HFFc6 (cell line): ENCODE data around the gene ZNF790. TPM values are rescaled to one million over a fixed set of nuclear protein-coding genes. Genes with fewer than 3 reads are reported as not detected.
A peak's percentile ranks its signal among the peaks of the same experiment; 100 is the strongest.

Source experiments
- DNase-seq: peaks from one replicate; pipeline ENCODE4 v3.0.0-alpha.2; 2018
- H3K27ac Mint-ChIP-seq: 2 replicates; pipeline ENCODE4 v1.8.0; 2020; ENCODE audit warnings: mild to moderate bottlenecking, mixed read lengths
- H3K27me3 Mint-ChIP-seq: 2 replicates; pipeline ENCODE4 v1.8.0; 2021; ENCODE audit warnings: mild to moderate bottlenecking, moderate library complexity, mixed read lengths; ENCODE audit not compliant: insufficient read depth
- H3K36me3 Mint-ChIP-seq: 2 replicates; pipeline ENCODE4 v1.8.0; 2021; ENCODE audit warnings: low read depth, mixed read lengths
- H3K4me1 Mint-ChIP-seq: 2 replicates; pipeline ENCODE4 v1.8.0; 2020; ENCODE audit warnings: low read depth, mixed read lengths
- H3K4me3 Mint-ChIP-seq: 2 replicates; pipeline ENCODE4 v1.8.0; 2020; ENCODE audit warnings: mild to moderate bottlenecking, moderate library complexity, mixed read lengths
- H3K9me3 Mint-ChIP-seq: 2 replicates; pipeline ENCODE4 v1.8.0; 2020; ENCODE audit warnings: mild to moderate bottlenecking, mixed read lengths
- total RNA-seq, 6 experiments: library from RNA; stranded (reverse); fragmentation: NEBNext Ultra II Directional; extraction: Animal tissue kit (Norgen Biotek cat#: 25700); gene quantifications; 2 replicates in 1 of 6; 3 replicates in 5 of 6; pipeline ENCODE4 v1.2.3, GENCODE V29; 2021
- TF ChIP-seq, protein P1 (sequence below): fragments of 200-600 bp; sonication (generic); IDR thresholded peaks from 2 replicates; pipeline ENCODE4 v1.5.0; 2021; ENCODE audit warnings: antibody characterized with exemption, mild to moderate bottlenecking

Gene ZNF790
- total RNA-seq, 6 experiments from 2014 or later = 2.5 to 3.8 (median 3.0) TPM

DNA sequence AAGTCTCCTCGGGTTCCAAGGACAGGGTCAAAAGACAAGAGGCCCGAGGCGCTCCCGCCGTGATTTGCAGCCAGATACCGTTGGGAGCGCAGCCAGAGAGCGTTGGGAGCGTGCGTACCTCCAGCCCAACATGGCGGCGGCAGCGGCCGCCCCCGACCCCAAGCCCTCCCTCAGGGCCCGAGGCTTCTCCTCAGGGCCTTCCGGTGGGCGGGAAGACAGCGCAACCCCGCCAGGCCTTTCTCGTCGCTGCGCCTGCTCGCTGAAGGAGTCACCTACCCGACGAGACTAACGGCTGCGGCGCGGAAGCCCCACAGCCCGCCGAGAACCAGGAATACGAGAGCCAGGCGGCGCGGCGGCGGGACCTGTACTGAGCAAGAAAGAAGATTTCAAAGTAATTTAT is 62.4 kb downstream of the ZNF790 start:
- TF ChIP-seq, protein P1, sequence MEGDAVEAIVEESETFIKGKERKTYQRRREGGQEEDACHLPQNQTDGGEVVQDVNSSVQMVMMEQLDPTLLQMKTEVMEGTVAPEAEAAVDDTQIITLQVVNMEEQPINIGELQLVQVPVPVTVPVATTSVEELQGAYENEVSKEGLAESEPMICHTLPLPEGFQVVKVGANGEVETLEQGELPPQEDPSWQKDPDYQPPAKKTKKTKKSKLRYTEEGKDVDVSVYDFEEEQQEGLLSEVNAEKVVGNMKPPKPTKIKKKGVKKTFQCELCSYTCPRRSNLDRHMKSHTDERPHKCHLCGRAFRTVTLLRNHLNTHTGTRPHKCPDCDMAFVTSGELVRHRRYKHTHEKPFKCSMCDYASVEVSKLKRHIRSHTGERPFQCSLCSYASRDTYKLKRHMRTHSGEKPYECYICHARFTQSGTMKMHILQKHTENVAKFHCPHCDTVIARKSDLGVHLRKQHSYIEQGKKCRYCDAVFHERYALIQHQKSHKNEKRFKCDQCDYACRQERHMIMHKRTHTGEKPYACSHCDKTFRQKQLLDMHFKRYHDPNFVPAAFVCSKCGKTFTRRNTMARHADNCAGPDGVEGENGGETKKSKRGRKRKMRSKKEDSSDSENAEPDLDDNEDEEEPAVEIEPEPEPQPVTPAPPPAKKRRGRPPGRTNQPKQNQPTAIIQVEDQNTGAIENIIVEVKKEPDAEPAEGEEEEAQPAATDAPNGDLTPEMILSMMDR = no peak
- DNase-seq = no peak
- Mint-ChIP-seq H3K27me3 (peaks cover 2% of the 10 kb centered on the region), H3K4me3 (no peak overlapping the region), H3K9me3 (peaks cover 74% of the 10 kb centered on the region), H3K4me1 (peaks cover 24% of the 10 kb centered on the region), H3K27ac (no peak overlapping the region), H3K36me3 (peaks cover 29% of the 10 kb centered on the region)

DNA sequence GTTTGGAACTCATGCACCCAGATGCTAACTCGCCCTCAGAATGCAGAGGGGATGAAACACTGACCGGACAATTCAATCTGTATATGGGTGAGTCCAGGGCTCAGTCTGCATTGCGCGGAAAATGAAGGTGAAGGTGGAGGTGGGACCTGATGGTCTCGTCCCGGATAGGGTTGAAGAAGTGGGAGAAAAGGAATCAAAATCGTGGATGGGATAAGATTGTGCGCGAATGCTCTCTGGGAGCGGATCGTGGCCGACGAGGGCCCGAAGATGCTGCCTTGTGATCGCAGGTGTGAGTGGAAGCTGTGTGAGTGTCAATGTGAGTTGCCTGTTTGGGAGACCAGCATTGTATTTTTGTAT is 65.0 kb downstream of the ZNF790 start:
- peaks cover 25% of the 10 kb centered on the region for H3K4me1 Mint-ChIP-seq
- H3K4me3 Mint-ChIP-seq = peak overlapping the region; percentile 95
- peaks cover 66% of the 10 kb centered on the region for H3K9me3 Mint-ChIP-seq
- DNase-seq = no peak
- H3K36me3 Mint-ChIP-seq = peaks cover 35% of the 10 kb centered on the region
- peak overlapping the region; percentile 81 for H3K27ac Mint-ChIP-seq
- H3K27me3 Mint-ChIP-seq = peaks cover 2% of the 10 kb centered on the region
- TF ChIP-seq, protein P1 = no peak

DNA sequence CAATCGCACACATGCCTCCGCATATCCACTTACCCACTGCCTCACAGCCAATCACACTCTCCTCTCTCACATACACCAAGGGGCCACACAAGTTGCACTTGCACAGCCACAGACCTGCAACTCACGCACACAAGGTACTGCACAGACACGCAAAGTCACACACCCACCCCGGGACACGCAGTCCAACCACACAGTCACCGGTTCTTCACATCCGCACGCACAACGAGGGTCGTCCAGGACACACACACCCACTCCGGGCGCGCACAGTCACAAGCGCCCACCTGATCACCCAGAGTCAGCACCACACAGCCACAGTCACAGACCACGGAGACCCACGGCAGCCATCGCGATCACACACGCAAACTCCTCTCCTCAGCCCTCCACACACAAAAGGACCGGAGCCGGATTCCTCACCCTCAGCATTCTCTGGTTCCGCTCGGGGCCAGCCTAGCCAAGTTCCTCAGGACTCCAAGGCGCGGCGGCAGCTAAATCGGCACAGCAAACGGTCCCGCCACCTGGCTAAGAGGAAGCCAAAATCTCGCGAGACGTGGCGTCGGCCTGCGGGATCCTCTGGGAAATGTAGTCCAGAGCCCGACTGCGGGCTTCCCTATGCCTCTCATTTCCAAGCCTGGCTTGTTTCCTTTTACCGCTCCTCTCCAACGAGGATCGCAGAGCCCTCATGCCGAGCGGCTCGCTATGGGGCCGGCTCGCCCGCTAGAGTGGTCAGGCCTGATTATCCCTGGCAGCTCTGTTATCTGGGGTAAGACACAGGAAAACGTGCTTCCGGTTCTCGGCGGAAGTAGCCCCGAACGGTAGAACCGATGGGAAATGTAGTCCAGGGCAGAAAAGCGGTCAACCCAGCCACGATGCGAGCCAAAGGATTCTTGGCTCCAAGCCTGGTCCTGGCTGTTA is 65.6 kb downstream of the ZNF790 start, which contains the start of gene ZNF850:
ZNF850 (minus strand) TSS at position 497 of the 912 bp plus-strand sequence. CDS start 10,201 bp downstream, outside the sequence.
- peaks cover 25% of the 10 kb centered on the region for H3K4me1 Mint-ChIP-seq
- TF ChIP-seq, protein P1 = no peak
- H3K36me3 Mint-ChIP-seq = peaks cover 35% of the 10 kb centered on the region
- H3K27ac Mint-ChIP-seq = peak within 1 kb of the TSS; percentile 81
- peak within 1 kb of the TSS; percentile 95 for H3K4me3 Mint-ChIP-seq
- peak; percentile 91 for DNase-seq
- H3K27me3 Mint-ChIP-seq = peaks cover 2% of the 10 kb centered on the region
- peaks cover 60% of the 10 kb centered on the region for H3K9me3 Mint-ChIP-seq

DNA sequence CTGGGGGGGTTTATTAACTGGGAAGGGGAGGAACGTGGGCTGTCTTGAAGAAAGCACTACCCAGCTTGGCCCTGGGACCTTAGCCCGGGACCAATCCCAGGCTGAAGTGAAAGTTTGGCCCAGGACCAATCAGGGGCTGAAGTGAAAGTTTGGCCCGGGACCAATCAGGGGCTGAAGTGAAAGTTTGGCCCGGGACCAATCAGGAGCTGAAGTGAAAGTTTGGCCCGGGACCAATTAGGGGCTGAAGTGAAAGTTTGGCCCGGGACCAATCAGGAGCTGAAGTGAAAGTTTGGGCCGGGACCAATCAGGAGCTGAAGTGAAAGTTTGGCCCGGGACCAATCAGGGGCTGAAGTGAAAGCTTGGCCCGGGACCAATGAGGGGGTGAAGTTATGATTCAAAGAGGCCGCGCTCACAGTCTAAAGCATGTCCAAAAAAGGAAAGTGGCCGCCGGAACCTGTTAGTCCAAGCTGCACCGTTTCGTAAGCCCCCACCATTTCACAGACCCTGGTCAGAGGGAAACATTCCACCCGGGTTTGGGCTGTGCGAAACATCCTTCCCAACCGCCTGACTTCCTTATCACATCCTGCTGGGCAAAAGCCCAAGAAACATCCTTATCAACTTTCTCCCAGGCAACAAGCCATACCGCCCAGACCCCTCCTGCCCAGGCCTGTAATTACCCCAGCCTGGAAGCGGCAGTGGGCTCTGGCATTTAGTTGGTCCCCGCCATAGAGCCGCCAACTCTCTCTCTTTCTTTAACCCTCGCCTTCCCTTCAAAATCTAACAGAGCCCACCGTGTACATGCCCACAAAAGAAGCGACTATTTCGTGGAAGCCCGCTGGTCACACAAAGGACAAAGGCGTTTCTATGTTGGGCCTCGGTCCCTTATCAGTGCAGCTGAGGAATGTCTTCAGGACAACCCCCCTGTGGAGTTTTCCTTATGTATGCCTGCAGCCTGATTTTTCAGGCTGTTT is 66.6 kb downstream of the ZNF790 start:
- Mint-ChIP-seq H3K27me3 (peaks cover 2% of the 10 kb centered on the region), H3K4me1 (peaks cover 25% of the 10 kb centered on the region), H3K27ac (peak overlapping the region; percentile 81), H3K9me3 (peaks cover 56% of the 10 kb centered on the region), H3K36me3 (peaks cover 33% of the 10 kb centered on the region), H3K4me3 (peak overlapping the region; percentile 95)
- DNase-seq = peak; percentile 37
- TF ChIP-seq, protein P1 = no peak

Other genes with a start within 250 kb of the ZNF790 start
- gene ZNF382, start 233.1 kb downstream of the ZNF790 start, total RNA-seq = 1 to 10 TPM; 1.5 to 3.6 (median 2.5) TPM
- 1 to 10 TPM; 4.6 to 6.9 (median 6.5) TPM for gene ZNF461, start 171.6 kb downstream of the ZNF790 start, total RNA-seq
- 1 to 10 TPM; 2.9 to 5.8 (median 4.2) TPM for gene ZNF567, start 150.8 kb downstream of the ZNF790 start, total RNA-seq
- gene ZNF850, start 65.6 kb downstream of the ZNF790 start, total RNA-seq = 1 to 10 TPM; 1.7 to 2.5 (median 1.9) TPM
- 1 to 10 TPM; 1.3 to 2.5 (median 1.8) TPM for gene ZNF345, start 12.5 kb upstream of the ZNF790 start, total RNA-seq
- 1 to 10 TPM; 2.0 to 3.1 (median 2.9) TPM for gene ZNF829, start 77.9 kb upstream of the ZNF790 start, total RNA-seq
- 1 to 10 TPM; 6.6 to 8.4 (median 6.9) TPM for gene ZNF568, start 77.9 kb upstream of the ZNF790 start, total RNA-seq
- gene ZNF420, start 240.0 kb upstream of the ZNF790 start, total RNA-seq = 1 to 10 TPM; 3.6 to 6.3 (median 5.7) TPM